OCI-M2 (cell line): ENCODE results near the gene RGR.

Source experiments
- DNase-seq: peaks from one replicate; lab custom pipeline; 2025; ENCODE audit not compliant: unreplicated experiment; lab: John Stamatoyannopoulos, UW

The RGR gene

GRCh38 chr10:84293171-84293570 lies 48.3 kb downstream of the RGR start:
- DNase-seq = no peak

- peak; percentile 53 for DNase-seq
Measured at GRCh38 chr10:84293574-84294016, 48.7 kb downstream of the RGR start.

GRCh38 chr10:84294766-84295447 lies 50.1 kb downstream of the RGR start:
- no peak for DNase-seq

GRCh38 chr10:84296091-84296981 lies 51.5 kb downstream of the RGR start:
- no peak for DNase-seq

GRCh38 chr10:84298057-84298456 lies 53.2 kb downstream of the RGR start:
- DNase-seq = no peak

GRCh38 chr10:84302223-84302622 lies 57.4 kb downstream of the RGR start:
- DNase-seq = no peak

GRCh38 chr10:84306751-84307384 lies 62.0 kb downstream of the RGR start:
- DNase-seq = no peak

GRCh38 chr10:84308021-84308420 lies 63.2 kb downstream of the RGR start:
- DNase-seq = no peak

- no peak for DNase-seq
Measured at GRCh38 chr10:84308481-84309304, 63.8 kb downstream of the RGR start.
